ENCODE measurements around the gene ALDH9A1.

ALDH9A1 gene

GRCh38 chr1:165616987-165617546 is 81.3 kb downstream of the ALDH9A1 start:
- DNase-seq = no peak

- no peak for DNase-seq
Observed at GRCh38 chr1:165616054-165616612, 82.2 kb downstream of the ALDH9A1 start.
